H7 (cell line): ENCODE measurements around the gene MSI2. TPM values are rescaled to one million over a fixed set of nuclear protein-coding genes. Genes with fewer than 3 reads are reported as not detected.

Experiments used
- DNase-seq: peaks from one replicate; pipeline ENCODE4 v3.0.0; 2012
- H3K27me3 ChIP-seq: 2 replicates; pipeline ENCODE4 v1.6.0; 2011; ENCODE audit warnings: mild to moderate bottlenecking, low read length; ENCODE audit not compliant: control insufficient read depth, insufficient read depth
- H3K36me3 ChIP-seq: replicated peaks from 2 replicates; pipeline ENCODE4 v1.5.1; 2011; ENCODE audit warnings: low read length; ENCODE audit not compliant: control insufficient read depth, insufficient read depth
- H3K4me3 ChIP-seq: 2 replicates; pipeline ENCODE4 v1.5.1; 2011; ENCODE audit warnings: low read depth, mild to moderate bottlenecking, control low read depth, low read length, moderate library complexity; ENCODE audit not compliant: insufficient read depth
- total RNA-seq: library from RNA; depleted of rRNA; stranded (reverse); fragments of >200 nt; shearing (Covaris generic); gene quantifications from 2 replicates; pipeline ENCODE4 v1.2.3, GENCODE V29; 2014

MSI2 gene
- total RNA-seq, 1 experiment from 2014 or later, result 31.0 TPM

GRCh38 chr17:57319806-57320205 is 63.5 kb downstream of the MSI2 start:
- Histone ChIP-seq H3K36me3 (no peaks in the 10 kb centered on the region; the same call in 1 of the 2 replicates), H3K4me3 (no peak overlapping the region), H3K27me3 (no peaks in the 10 kb centered on the region)
- no peak for DNase-seq

- no peak overlapping the region for H3K4me3 ChIP-seq
- no peaks in the 10 kb centered on the region; the same call in 1 of the 2 replicates for H3K36me3 ChIP-seq
- no peak for DNase-seq
Measured at GRCh38 chr17:57323391-57323790, 67.1 kb downstream of the MSI2 start.

GRCh38 chr17:57324060-57324459 is 67.7 kb downstream of the MSI2 start:
- Histone ChIP-seq H3K4me3 (no peak overlapping the region), H3K36me3 (no peaks in the 10 kb centered on the region; the same call in 1 of the 2 replicates), H3K27me3 (no peaks in the 10 kb centered on the region)
- DNase-seq, result no peak

More at GRCh38 chr17:57323391-57323790, 67.1 kb downstream of the MSI2 start:
- H3K27me3 ChIP-seq, result no peaks in the 10 kb centered on the region

GRCh38 chr17:57324631-57325030 is 68.3 kb downstream of the MSI2 start:
- Histone ChIP-seq H3K36me3 (no peaks in the 10 kb centered on the region; the same call in 1 of the 2 replicates), H3K4me3 (no peak overlapping the region), H3K27me3 (no peaks in the 10 kb centered on the region)
- DNase-seq, result no peak

GRCh38 chr17:57326336-57326735 is 70.0 kb downstream of the MSI2 start:
- DNase-seq, result no peak
- Histone ChIP-seq H3K27me3 (no peaks in the 10 kb centered on the region), H3K36me3 (no peaks in the 10 kb centered on the region; the same call in 1 of the 2 replicates), H3K4me3 (no peak overlapping the region)

- Histone ChIP-seq H3K36me3 (no peaks in the 10 kb centered on the region; the same call in 1 of the 2 replicates), H3K27me3 (no peaks in the 10 kb centered on the region), H3K4me3 (no peak overlapping the region)
- DNase-seq, result no peak
Measured at GRCh38 chr17:57326764-57327163, 70.4 kb downstream of the MSI2 start.

GRCh38 chr17:57327176-57327970 is 71.0 kb downstream of the MSI2 start:
- no peak for DNase-seq
- no peaks in the 10 kb centered on the region for H3K27me3 ChIP-seq
- no peak overlapping the region for H3K4me3 ChIP-seq
- no peaks in the 10 kb centered on the region; the same call in 1 of the 2 replicates for H3K36me3 ChIP-seq

- Histone ChIP-seq H3K36me3 (no peaks in the 10 kb centered on the region; the same call in 1 of the 2 replicates), H3K27me3 (no peaks in the 10 kb centered on the region), H3K4me3 (no peak overlapping the region)
- DNase-seq, result no peak
Measured at GRCh38 chr17:57328109-57328882, 72.0 kb downstream of the MSI2 start.

GRCh38 chr17:57329380-57330214 is 73.3 kb downstream of the MSI2 start:
- Histone ChIP-seq H3K4me3 (no peak overlapping the region), H3K36me3 (no peaks in the 10 kb centered on the region; the same call in 1 of the 2 replicates), H3K27me3 (no peaks in the 10 kb centered on the region)
- DNase-seq, result no peak

- Histone ChIP-seq H3K27me3 (no peaks in the 10 kb centered on the region), H3K36me3 (no peaks in the 10 kb centered on the region), H3K4me3 (no peak overlapping the region)
- DNase-seq, result no peak
Measured at GRCh38 chr17:57330587-57330986, 74.3 kb downstream of the MSI2 start.

- Histone ChIP-seq H3K4me3 (no peak overlapping the region), H3K27me3 (no peaks in the 10 kb centered on the region), H3K36me3 (no peaks in the 10 kb centered on the region)
- DNase-seq, result no peak
Measured at GRCh38 chr17:57331423-57331822, 75.1 kb downstream of the MSI2 start.

- no peaks in the 10 kb centered on the region for H3K36me3 ChIP-seq
- no peak for DNase-seq
- H3K27me3 ChIP-seq, result no peaks in the 10 kb centered on the region
- H3K4me3 ChIP-seq, result no peak overlapping the region
Measured at GRCh38 chr17:57332501-57332900, 76.2 kb downstream of the MSI2 start.

GRCh38 chr17:57335195-57335792 is 79.0 kb downstream of the MSI2 start:
- Histone ChIP-seq H3K27me3 (no peaks in the 10 kb centered on the region), H3K36me3 (no peaks in the 10 kb centered on the region; the same call in 1 of the 2 replicates), H3K4me3 (no peak overlapping the region)
- DNase-seq, result no peak

GRCh38 chr17:57337390-57337789 is 81.1 kb downstream of the MSI2 start:
- Histone ChIP-seq H3K4me3 (no peak overlapping the region), H3K27me3 (no peaks in the 10 kb centered on the region), H3K36me3 (no peaks in the 10 kb centered on the region; the same call in 1 of the 2 replicates)
- DNase-seq, result no peak
